HEK293 (cell line): ENCODE results near the gene ADCK2.
"Not testable (repeated sequence)": the region's sequence is repeated elsewhere in the genome, so short reads cannot be mapped to it uniquely, and the experiment has no call there.

Experiments
- CTCF ChIA-PET: fragments of 350-600 bp; formaldehyde crosslinking; extraction: SDS; loops from one replicate; lab custom pipeline; 2021; ENCODE audit warnings: antibody characterized with exemption; lab: Yijun Ruan, JAX
- POLR2A ChIA-PET: fragments of 300-600 bp; formaldehyde crosslinking; extraction: SDS; loops from one replicate; lab custom pipeline; 2020; ENCODE audit warnings: antibody characterized with exemption, inconsistent platforms; lab: Yijun Ruan, JAX
- H3K27ac ChIP-seq: fragments of 200-500 bp; sonication (Bioruptor generic); 2 replicates; pipeline ENCODE4 v1.5.1; 2014; ENCODE audit warnings: low read depth, low read length, control low read depth, inconsistent platforms; ENCODE audit errors: extremely low read depth
- H3K36me3 ChIP-seq, 2 experiments: fragments of 200-500 bp in 1 of 2; sonication (Bioruptor generic) in 1 of 2; 1 replicate in 1 of 2; 2 replicates in 1 of 2; pipeline ENCODE4 v1.5.1; 2014 to 2017; ENCODE audit warnings: inconsistent platforms in 2 of 2, low read length in 2 of 2; ENCODE audit not compliant: control insufficient read depth in 2 of 2, insufficient read depth in 1 of 2
- H3K4me1 ChIP-seq: fragments of 200-500 bp; sonication (Bioruptor generic); 2 replicates; pipeline ENCODE4 v1.5.1; 2014; ENCODE audit warnings: mild to moderate bottlenecking, low read length, inconsistent platforms; ENCODE audit not compliant: control insufficient read depth, insufficient read depth
- H3K4me3 ChIP-seq: 2 replicates; pipeline ENCODE4 v1.5.1; 2011; ENCODE audit warnings: low read depth, mild to moderate bottlenecking, control low read depth, low read length, moderate library complexity
- H3K9me3 ChIP-seq: fragments of 200-500 bp; sonication (Bioruptor generic); 2 replicates; pipeline ENCODE4 v1.5.1; 2014; ENCODE audit warnings: low read depth, low read length, inconsistent platforms; ENCODE audit not compliant: control insufficient read depth, insufficient read depth
- FEZF1 ChIP-seq: fragments of 450-650 bp; formaldehyde crosslinking; IDR thresholded peaks from 2 replicates; pipeline ENCODE4 v1.5.1; 2016; ENCODE audit warnings: missing biosample characterization, missing genetic modification characterization
- KLF8 ChIP-seq: fragments of 450-650 bp; formaldehyde crosslinking; IDR thresholded peaks from 2 replicates; pipeline ENCODE4 v1.5.1; 2016; ENCODE audit warnings: missing biosample characterization, missing genetic modification characterization
- SALL2 ChIP-seq: fragments of 450-650 bp; formaldehyde crosslinking; IDR thresholded peaks from 2 replicates; pipeline ENCODE4 v1.5.0; 2017; ENCODE audit warnings: missing biosample characterization, mild to moderate bottlenecking, missing genetic modification characterization, borderline replicate concordance
- SCRT1 ChIP-seq: fragments of 450-650 bp; formaldehyde crosslinking; IDR thresholded peaks from 2 replicates; pipeline ENCODE4 v1.5.1; 2016; ENCODE audit warnings: missing biosample characterization, missing genetic modification characterization, borderline replicate concordance
- SCRT2 ChIP-seq: fragments of 450-650 bp; formaldehyde crosslinking; IDR thresholded peaks from 2 replicates; pipeline ENCODE4 v1.5.1; 2016; ENCODE audit warnings: missing biosample characterization, missing genetic modification characterization
- ZBTB7A ChIP-seq: fragments of 450-650 bp; formaldehyde crosslinking; IDR thresholded peaks from 2 replicates; pipeline ENCODE4 v1.5.1; 2016; ENCODE audit warnings: low read depth, missing biosample characterization, missing genetic modification characterization
- ZEB2 ChIP-seq: fragments of 450-650 bp; formaldehyde crosslinking; IDR thresholded peaks from 2 replicates; pipeline ENCODE4 v1.5.1; 2016; ENCODE audit warnings: missing biosample characterization, missing genetic modification characterization
- ZNF114 ChIP-seq: fragments of 450-650 bp; formaldehyde crosslinking; IDR thresholded peaks from 2 replicates; pipeline ENCODE4 v1.5.0; 2017; ENCODE audit warnings: missing biosample characterization, missing genetic modification characterization
- ZNF146 ChIP-seq: fragments of 450-650 bp; formaldehyde crosslinking; IDR thresholded peaks from 2 replicates; pipeline ENCODE4 v1.5.1; 2016; ENCODE audit warnings: missing biosample characterization, missing genetic modification characterization
- ZNF18 ChIP-seq: fragments of 450-650 bp; formaldehyde crosslinking; IDR thresholded peaks from 2 replicates; pipeline ENCODE4 v1.5.1; 2016; ENCODE audit warnings: missing biosample characterization, missing genetic modification characterization
- ZNF280C ChIP-seq: fragments of 450-650 bp; formaldehyde crosslinking; IDR thresholded peaks from 2 replicates; pipeline ENCODE4 v1.5.1; 2016; ENCODE audit warnings: missing biosample characterization, missing genetic modification characterization
- ZNF362 ChIP-seq: fragments of 450-650 bp; formaldehyde crosslinking; IDR thresholded peaks from 2 replicates; pipeline ENCODE4 v1.5.1; 2016; ENCODE audit warnings: missing biosample characterization, missing genetic modification characterization
- ZNF426 ChIP-seq: fragments of 450-650 bp; formaldehyde crosslinking; IDR thresholded peaks from 2 replicates; pipeline ENCODE4 v1.5.1; 2017; ENCODE audit warnings: missing biosample characterization, missing genetic modification characterization, mild to moderate bottlenecking, inconsistent platforms, moderate library complexity
- ZNF433 ChIP-seq: fragments of 450-650 bp; formaldehyde crosslinking; IDR thresholded peaks from 2 replicates; pipeline ENCODE4 v1.5.1; 2016; ENCODE audit warnings: missing biosample characterization, missing genetic modification characterization, low read depth
- ZNF664 ChIP-seq: fragments of 450-650 bp; formaldehyde crosslinking; IDR thresholded peaks from 2 replicates; pipeline ENCODE4 v1.5.1; 2016; ENCODE audit warnings: missing biosample characterization, missing genetic modification characterization
- ZNF776 ChIP-seq: fragments of 450-650 bp; formaldehyde crosslinking; IDR thresholded peaks from 2 replicates; pipeline ENCODE4 v1.5.0; 2017; ENCODE audit warnings: missing biosample characterization, missing genetic modification characterization, borderline replicate concordance
- ZNF792 ChIP-seq: fragments of 450-650 bp; formaldehyde crosslinking; IDR thresholded peaks from 2 replicates; pipeline ENCODE4 v1.5.1; 2016; ENCODE audit warnings: missing biosample characterization, missing genetic modification characterization
- ZNF837 ChIP-seq: fragments of 450-650 bp; formaldehyde crosslinking; IDR thresholded peaks from 2 replicates; pipeline ENCODE4 v1.5.1; 2016; ENCODE audit warnings: missing biosample characterization, missing genetic modification characterization
- ZSCAN18 ChIP-seq: fragments of 450-650 bp; formaldehyde crosslinking; IDR thresholded peaks from 2 replicates; pipeline ENCODE4 v1.5.1; 2016; ENCODE audit warnings: missing biosample characterization, missing genetic modification characterization
- ZXDB ChIP-seq: fragments of 450-650 bp; formaldehyde crosslinking; IDR thresholded peaks from 2 replicates; pipeline ENCODE4 v1.5.1; 2016; ENCODE audit warnings: missing biosample characterization, missing genetic modification characterization

Gene ADCK2

GRCh38 chr7:140624392-140625191, 48.2 kb upstream of the ADCK2 start:
- Histone ChIP-seq H3K4me3 (no peak overlapping the region), H3K27ac (no peak overlapping the region), H3K9me3 (no peaks in the 10 kb centered on the region), H3K4me1 (no peaks in the 10 kb centered on the region), H3K36me3 (no peaks in the 10 kb centered on the region)
- ChIA-PET POLR2A (interaction anchor here (0.6 to 3.1 kb wide), 4 partner anchors 11 to 178 kb away, joined by 3 to 10 read pairs (median 4); no protein-coding TSS in a partner anchor), CTCF (interaction anchor here (0.7 to 1.4 kb wide), 3 partner anchors 17 to 21 kb away, joined by 3 to 4 read pairs (median 3); no protein-coding TSS in a partner anchor)
- TF ChIP-seq ZNF664 (tag by site-specific recombination): no peak
- TF ChIP-seq KLF8 (tag by site-specific recombination): no peak
- 0 out of 2 replicates have a peak, but pooled peaks have one; percentile 14 for TF ChIP-seq SCRT1 (tag by site-specific recombination)
- no peak for TF ChIP-seq ZNF433
- no peak for TF ChIP-seq ZNF146 (tag by site-specific recombination)
- TF ChIP-seq ZNF426 (tag by site-specific recombination): no peak
- TF ChIP-seq ZNF362 (tag by site-specific recombination): peak; percentile 65; the same call in 1 of the 2 replicates
- TF ChIP-seq ZNF18 (tag by site-specific recombination): no peak
- no peak for TF ChIP-seq ZBTB7A (tag by site-specific recombination)
- no peak for TF ChIP-seq ZNF114 (tag by site-specific recombination)
- no peak for TF ChIP-seq ZNF776 (tag by site-specific recombination)
- no peak for TF ChIP-seq ZNF837
- TF ChIP-seq ZXDB (tag by site-specific recombination): no peak
- no peak for TF ChIP-seq FEZF1 (tag by site-specific recombination)

GRCh38 chr7:140625192-140625558, 47.6 kb upstream of the ADCK2 start:
- POLR2A ChIA-PET: interaction anchor here (0.7 to 3.1 kb wide), 4 partner anchors 10 to 178 kb away, joined by 3 to 10 read pairs (median 7); no protein-coding TSS in a partner anchor
- H3K4me1 ChIP-seq, H3K4me3 ChIP-seq, H3K9me3 ChIP-seq, H3K36me3 ChIP-seq, H3K27ac ChIP-seq: not testable (repeated sequence)
- CTCF ChIA-PET: interaction anchor here (0.7 kb wide), 1 partner anchor 16 kb away, joined by 4 read pairs; no protein-coding TSS in a partner anchor

GRCh38 chr7:140625908-140626868, 46.6 kb upstream of the ADCK2 start:
- POLR2A ChIA-PET: interaction anchor here (0.5 to 3.1 kb wide), 7 partner anchors 9 to 100 kb away, joined by 3 to 10 read pairs (median 4); partner anchors contain the start of gene DENND2A
- peak overlapping the region; percentile 1; the same call in 1 of the 2 replicates for H3K27ac ChIP-seq
- CTCF ChIA-PET: interaction anchor here (0.7 kb wide), 1 partner anchor 9 kb away, joined by 3 read pairs; no protein-coding TSS in a partner anchor
- TF ChIP-seq SALL2 (tag by site-specific recombination) (no peak), ZNF792 (tag by site-specific recombination) (no peak), ZSCAN18 (tag by site-specific recombination) (no peak), ZEB2 (tag by site-specific recombination) (peak; percentile 59), SCRT2 (tag by site-specific recombination) (no peak), ZNF280C (no peak)

More at GRCh38 chr7:140625908-140626868, 46.6 kb upstream of the ADCK2 start:
- no peaks in the 10 kb centered on the region for H3K36me3 ChIP-seq
- H3K9me3 ChIP-seq: no peaks in the 10 kb centered on the region
- peak overlapping the region; percentile 0; the same call in 1 of the 2 replicates for H3K4me3 ChIP-seq
- H3K4me1 ChIP-seq: no peaks in the 10 kb centered on the region
